NCI-H2196 (cell line): ENCODE measurements around the gene INTS11.

Source experiments
- DNase-seq: peaks from one replicate; lab custom pipeline; 2025; ENCODE audit not compliant: unreplicated experiment; lab: John Stamatoyannopoulos, UW

Gene INTS11

DNA sequence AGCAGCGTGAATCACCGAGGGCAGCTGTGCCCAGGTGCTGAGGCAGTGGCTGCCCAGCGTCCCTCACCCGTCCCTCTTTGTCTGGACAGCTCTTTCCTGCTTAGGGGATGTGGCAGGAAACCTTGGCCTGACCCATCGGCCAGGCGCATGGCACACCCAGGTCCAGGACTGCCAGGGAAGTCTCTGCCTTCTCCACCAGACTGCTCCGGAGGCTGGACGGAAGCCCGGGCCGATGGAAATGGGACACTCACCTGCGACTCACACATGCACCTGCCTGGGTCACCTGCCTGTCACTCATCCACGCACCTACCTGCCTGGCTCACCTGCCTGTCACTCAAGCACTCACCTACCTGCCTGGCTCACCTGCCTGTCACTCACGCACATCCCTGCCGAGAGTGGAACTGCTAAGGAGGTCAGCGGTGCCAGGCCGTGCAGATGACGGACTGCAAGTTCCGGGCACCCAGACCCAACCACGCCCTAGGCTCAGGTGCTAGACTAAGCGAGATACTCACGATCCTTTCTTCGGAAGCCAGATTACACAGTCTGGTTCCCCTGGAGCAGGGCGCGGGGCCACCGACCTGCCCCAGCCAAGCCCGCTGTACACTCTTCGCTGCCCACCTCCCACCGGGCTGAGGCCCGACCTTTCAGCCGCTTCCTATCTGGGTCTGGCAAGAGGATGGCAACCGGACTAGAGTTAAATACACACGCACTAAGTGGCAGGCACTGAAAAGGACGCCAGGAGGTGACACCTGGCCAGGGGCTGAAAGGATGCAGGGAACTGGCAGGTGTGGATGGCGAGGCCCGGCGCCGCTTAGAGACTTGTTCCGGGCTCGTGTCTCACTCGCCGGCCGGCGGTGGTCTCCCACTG lies 51.9 kb downstream of the INTS11 start:
- peak; percentile 31 for DNase-seq

DNA sequence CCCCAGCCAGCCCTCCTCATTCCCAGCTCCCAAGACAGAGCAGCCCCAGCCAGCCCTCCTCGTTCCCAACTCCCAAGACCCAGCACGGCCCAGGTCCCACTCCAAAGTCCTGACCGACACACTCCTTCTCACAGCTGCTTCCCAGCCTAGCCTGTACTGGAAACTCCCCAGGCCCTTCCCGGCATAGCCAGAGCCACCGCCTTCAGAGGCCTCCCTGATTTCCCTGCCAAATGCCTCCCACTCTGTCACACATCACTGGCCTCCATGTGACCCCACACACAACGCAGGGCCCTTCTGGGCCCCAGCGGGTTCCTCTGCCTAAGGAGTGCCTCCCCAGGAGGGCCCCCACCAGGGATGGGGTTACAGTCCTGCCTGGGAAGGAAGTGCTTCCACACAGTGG lies 53.6 kb downstream of the INTS11 start:
- no peak for DNase-seq

DNA sequence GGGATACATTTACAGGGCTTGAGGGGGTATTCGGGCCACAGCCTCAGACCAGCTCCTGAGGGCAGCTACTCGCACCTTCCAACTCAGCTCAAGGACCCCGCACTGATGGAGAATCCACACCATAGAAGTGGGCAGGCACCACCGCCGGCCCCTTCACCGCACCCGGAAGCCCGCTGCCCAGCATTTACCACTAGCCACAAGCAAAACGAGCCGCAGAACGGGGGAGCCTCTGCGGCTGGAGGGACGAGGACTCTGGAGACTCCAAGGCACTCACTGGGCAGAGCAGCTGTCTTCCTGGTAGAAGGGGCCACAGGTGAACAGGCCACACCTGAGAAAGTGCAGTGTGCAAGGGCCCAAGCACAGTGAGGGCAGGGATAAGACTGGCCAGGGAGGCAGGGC lies 56.2 kb downstream of the INTS11 start:
- DNase-seq: no peak

DNA sequence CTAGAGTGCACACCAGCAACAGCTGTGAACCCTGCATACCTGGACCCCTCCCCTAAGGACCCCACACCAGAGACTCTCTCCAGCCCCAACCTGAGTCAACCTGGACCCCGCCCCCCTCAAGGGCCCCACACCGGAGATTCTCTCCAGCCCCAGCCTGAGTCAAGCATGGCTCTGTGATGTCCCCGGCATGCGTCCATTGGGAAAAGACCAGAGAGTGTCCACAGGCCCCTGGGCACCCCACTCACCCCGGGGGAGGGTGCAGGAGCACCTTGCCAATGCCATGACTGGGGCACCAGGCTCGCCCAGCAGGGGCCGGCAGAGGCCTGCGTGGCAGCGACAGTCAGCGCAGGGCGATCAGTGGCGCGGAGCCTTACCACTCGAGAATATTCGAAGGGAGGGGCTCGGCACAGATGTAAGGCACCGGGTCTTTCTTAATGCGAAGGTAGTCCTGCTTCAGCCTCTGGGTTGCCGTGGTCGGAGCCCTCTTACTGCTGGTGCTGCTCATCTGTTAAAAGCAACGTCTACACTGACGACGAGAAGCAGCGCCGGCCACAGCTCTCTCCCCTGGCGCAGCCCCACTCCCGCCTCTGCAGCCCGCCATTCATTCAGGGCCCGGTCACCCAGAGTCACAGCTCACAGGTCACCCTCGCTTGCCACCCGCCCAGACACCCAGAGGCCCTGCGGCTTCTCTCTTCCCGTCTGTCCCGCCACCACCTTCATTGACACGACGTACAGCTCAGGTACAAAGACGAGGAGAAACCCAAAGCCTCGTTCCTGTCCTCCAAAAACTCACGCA lies 56.8 kb downstream of the INTS11 start:
- DNase-seq: no peak

DNA sequence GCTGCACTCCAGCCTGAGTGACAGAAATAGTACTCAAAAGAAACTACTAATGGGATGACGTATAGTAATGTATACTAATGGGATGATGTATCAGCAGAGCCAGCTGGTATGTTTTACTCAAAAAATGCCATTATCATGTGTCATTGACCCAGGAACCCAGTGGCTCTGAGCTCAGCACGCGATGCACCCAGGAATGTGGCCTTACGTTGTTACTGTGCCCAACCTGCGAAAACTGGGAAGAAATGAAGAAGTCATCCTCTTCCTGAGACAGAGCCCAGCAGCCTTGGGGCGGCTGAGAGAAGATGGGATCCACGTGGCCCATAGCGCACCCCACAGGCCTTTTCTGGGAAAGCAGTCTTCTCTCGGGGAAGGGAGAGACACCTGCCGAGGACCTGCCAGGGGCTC lies 59.6 kb downstream of the INTS11 start:
- DNase-seq: no peak

DNA sequence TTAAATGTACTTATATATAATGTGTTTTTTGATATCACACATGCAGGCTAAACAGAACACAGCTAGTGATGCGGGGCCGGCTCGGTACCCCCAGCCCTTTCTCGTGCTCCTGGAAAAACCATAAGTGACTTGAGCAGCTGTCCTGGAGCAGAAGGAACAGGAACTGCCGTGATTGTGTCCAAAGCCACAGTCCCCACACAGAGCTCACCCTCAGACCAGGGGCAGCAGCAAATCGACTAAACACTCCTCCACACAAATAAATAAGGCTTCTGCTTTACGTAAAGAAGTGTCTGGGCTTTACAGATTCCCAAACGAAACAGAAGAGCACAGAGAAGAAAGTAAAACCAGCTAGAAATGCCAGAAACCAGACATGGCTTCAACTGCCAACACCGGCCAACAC lies 60.4 kb downstream of the INTS11 start:
- DNase-seq: no peak

DNA sequence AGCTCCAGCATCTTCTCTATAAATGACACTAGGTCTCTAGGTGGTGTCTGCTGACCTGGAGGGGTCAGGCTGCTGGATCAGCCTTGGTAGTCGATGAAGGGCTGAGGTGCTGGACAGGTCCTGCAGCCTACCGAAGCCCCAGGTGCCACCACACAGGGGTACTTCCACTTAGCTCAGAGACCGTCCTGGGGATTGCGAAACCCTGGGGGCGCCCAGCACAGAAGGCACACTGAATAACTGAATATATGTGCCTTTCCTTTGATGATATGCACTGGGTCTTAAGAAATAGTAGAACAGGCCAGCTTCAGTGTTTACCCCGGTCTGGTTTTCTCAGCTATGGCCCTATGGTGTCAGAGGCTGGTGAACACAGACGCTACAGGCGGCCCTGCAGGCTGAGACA lies 61.7 kb downstream of the INTS11 start:
- no peak for DNase-seq

DNA sequence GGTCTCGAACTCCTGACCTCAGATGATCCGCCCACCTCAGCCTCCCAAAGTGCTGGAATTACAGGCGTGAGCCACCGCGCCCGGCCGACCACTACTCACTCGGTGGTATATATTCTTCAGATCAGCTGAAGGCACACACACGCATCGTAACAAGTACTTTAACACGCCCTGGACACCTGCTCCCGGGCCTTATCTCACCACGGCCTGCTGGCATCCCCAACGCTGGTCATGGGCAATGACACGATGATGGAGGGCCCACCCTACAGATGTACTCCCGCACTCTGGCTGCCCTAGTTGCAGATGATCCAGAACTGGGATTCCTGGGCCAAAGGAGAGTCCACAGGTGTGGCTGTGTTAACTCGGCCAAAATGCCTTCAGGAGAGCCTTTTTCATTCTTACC lies 62.4 kb downstream of the INTS11 start:
- no peak for DNase-seq
